NCI-H82 (cell line): ENCODE measurements around the gene TBC1D13.
"Not testable (repeated sequence)": the region's sequence is repeated elsewhere in the genome, so short reads cannot be mapped to it uniquely, and the experiment has no call there.

Experiments used
- DNase-seq: peaks from one replicate; lab custom pipeline; 2025; lab: John Stamatoyannopoulos, UW

Gene TBC1D13

GRCh38 chr9:128785427-128785826, 1.6 kb upstream of the TBC1D13 start:
- no peak for DNase-seq

GRCh38 chr9:128787659-128788058, 606 bp downstream of the TBC1D13 start:
- peak; percentile 42 for DNase-seq

- no peak for DNase-seq
Measured at GRCh38 chr9:128788445-128788844, 1.4 kb downstream of the TBC1D13 start.

- no peak for DNase-seq
Measured at GRCh38 chr9:128790536-128790935, 3.5 kb downstream of the TBC1D13 start.

GRCh38 chr9:128792134-128792533, 5.1 kb downstream of the TBC1D13 start:
- no peak for DNase-seq

GRCh38 chr9:128792978-128793686, 6.1 kb downstream of the TBC1D13 start:
- DNase-seq, result no peak

GRCh38 chr9:128794961-128795360, 7.9 kb downstream of the TBC1D13 start:
- not testable (repeated sequence) for DNase-seq

- no peak for DNase-seq
Measured at GRCh38 chr9:128798896-128799295, 11.8 kb downstream of the TBC1D13 start.

- DNase-seq, result no peak
Measured at GRCh38 chr9:128800061-128800460, 13.0 kb downstream of the TBC1D13 start.

- DNase-seq, result no peak
Measured at GRCh38 chr9:128802482-128802881, 15.4 kb downstream of the TBC1D13 start.

- DNase-seq, result no peak
Measured at GRCh38 chr9:128805661-128806060, 18.6 kb downstream of the TBC1D13 start.

GRCh38 chr9:128807827-128808226, 20.8 kb downstream of the TBC1D13 start:
- no peak for DNase-seq

- no peak for DNase-seq
Measured at GRCh38 chr9:128808543-128808942, 21.5 kb downstream of the TBC1D13 start.

GRCh38 chr9:128809036-128809599, 22.1 kb downstream of the TBC1D13 start:
- no peak for DNase-seq

GRCh38 chr9:128809831-128810230, 22.8 kb downstream of the TBC1D13 start:
- DNase-seq, result no peak

- no peak for DNase-seq
Measured at GRCh38 chr9:128810873-128811272, 23.8 kb downstream of the TBC1D13 start.

GRCh38 chr9:128818099-128818838, 31.2 kb downstream of the TBC1D13 start, which contains the start of gene ENDOG:
Gene ENDOG, plus strand, starts transcription at chr9:128818500. Its CDS starts 185 bp downstream, at chr9:128818685.
- peak; percentile 99 for DNase-seq

- peak; percentile 59 for DNase-seq
Measured at GRCh38 chr9:128818839-128819715, 32.0 kb downstream of the TBC1D13 start.

- peak; percentile 92 for DNase-seq
Measured at GRCh38 chr9:128819716-128820664, 32.9 kb downstream of the TBC1D13 start.

GRCh38 chr9:128820665-128821583, 33.9 kb downstream of the TBC1D13 start:
- no peak for DNase-seq
